Measurements from ENCODE around the gene IDH2. TPM values are rescaled to one million over a fixed set of nuclear protein-coding genes. Genes with fewer than 3 reads are reported as not detected.

The IDH2 gene
- total and polyA plus RNA-seq, 7 experiments from 2014 or later: 32.4 to 230 (median 51.9) TPM

DNA sequence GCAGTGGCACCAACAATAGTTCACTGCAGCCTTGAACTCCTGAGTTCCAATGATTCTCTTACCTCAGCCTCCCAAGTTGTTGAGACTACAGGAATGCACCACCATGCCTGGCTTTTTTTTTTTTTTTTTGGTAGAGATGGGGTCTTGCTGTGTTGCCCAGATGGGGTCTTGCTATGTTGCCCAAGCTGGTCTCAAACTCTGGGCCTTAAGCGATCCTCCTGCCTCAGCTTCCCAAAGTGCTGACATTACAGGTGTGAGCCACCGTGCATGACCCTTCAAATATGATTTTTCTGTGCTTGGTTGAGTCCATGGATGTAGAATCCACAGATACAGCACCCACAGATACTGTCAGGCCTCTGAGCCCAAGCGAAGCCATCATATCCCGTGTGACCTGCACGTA lies 30.2 kb upstream of the IDH2 start:
- Histone ChIP-seq H3K36me3 (ENCODE audit: control insufficient read depth in 2 of 3, insufficient read depth in 3 of 3, low read length in 3 of 3) (no peaks in the 10 kb centered on the region), H3K9me3 (ENCODE audit: control insufficient read depth in 2 of 3, low read length in 3 of 3) (no peaks in the 10 kb centered on the region), H3K27ac (ENCODE audit: low read depth, low read length) (no peak overlapping the region), H3K4me1 (ENCODE audit: control insufficient read depth in 2 of 2, insufficient read depth in 2 of 2, low read length in 2 of 2) (no peaks in the 10 kb centered on the region), H3K27me3 (ENCODE audit: control insufficient read depth in 2 of 2, insufficient read depth in 2 of 2, low read length in 2 of 2) (no peaks in the 10 kb centered on the region), H3K4me3 (ENCODE audit: low read length) (no peak overlapping the region)
- Mint-ChIP-seq H3K4me3 (no peak overlapping the region), H3K27ac (no peak overlapping the region), H3K4me1 (no peaks in the 10 kb centered on the region), H3K27me3 (peaks cover 0 to 22% (median 0%) of the 10 kb centered on the region in 5 donors), H3K36me3 (no peaks in the 10 kb centered on the region), H3K9me3 (peaks cover 0 to 2% (median 0%) of the 10 kb centered on the region in 11 donors)
- DNase-seq (no peak), ATAC-seq (no peak)
- ChIA-PET POLR2A (interaction anchor here (0.6 kb wide), 1 partner anchor 18 kb away, joined by 4 read pairs; no protein-coding TSS in a partner anchor), CTCF (no interaction called here)
- intact Hi-C loops (cut with micrococcal nuclease): no loop called here

DNA sequence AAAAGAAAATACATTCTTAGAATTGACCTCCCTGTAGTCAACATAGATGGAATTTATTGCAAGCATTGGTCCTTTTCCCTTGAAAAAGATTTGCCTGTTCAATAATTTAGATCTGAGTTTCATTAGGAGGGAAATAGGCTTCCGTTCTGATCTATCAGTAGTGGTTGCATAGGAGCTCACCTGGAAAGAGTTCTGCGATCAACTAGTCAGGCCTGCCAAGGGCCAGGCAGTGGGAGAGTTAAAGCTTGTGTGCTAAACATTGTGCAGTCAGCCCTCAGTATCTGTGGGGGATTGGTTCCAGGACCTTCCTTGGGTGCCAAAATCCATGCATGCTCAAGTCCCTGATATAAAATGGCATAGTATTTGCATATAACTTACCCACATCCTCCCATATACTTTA lies 29.6 kb upstream of the IDH2 start:
- intact Hi-C loops (cut with micrococcal nuclease): no loop called here
- no peak overlapping the region for H3K4me3 Mint-ChIP-seq
- no peak overlapping the region for H3K27ac Mint-ChIP-seq
- Histone ChIP-seq H3K4me3 (ENCODE audit: low read length) (no peak overlapping the region), H3K4me1 (ENCODE audit: control insufficient read depth in 2 of 2, insufficient read depth in 2 of 2, low read length in 2 of 2) (no peaks in the 10 kb centered on the region), H3K27ac (ENCODE audit: low read depth, low read length) (no peak overlapping the region), H3K9me3 (ENCODE audit: control insufficient read depth in 2 of 3, low read length in 3 of 3) (no peaks in the 10 kb centered on the region), H3K36me3 (ENCODE audit: control insufficient read depth in 2 of 3, insufficient read depth in 3 of 3, low read length in 3 of 3) (no peaks in the 10 kb centered on the region), H3K27me3 (ENCODE audit: control insufficient read depth in 2 of 2, insufficient read depth in 2 of 2, low read length in 2 of 2) (no peaks in the 10 kb centered on the region)
- H3K9me3 Mint-ChIP-seq: peaks cover 0 to 2% (median 0%) of the 10 kb centered on the region in 11 donors
- peaks cover 0 to 24% (median 3%) of the 10 kb centered on the region in 5 donors for H3K27me3 Mint-ChIP-seq
- ChIA-PET CTCF (no interaction called here), POLR2A (interaction anchor here (0.6 kb wide), 1 partner anchor 18 kb away, joined by 4 read pairs; no protein-coding TSS in a partner anchor)
- ATAC-seq (no peak), DNase-seq (no peak)
- H3K36me3 Mint-ChIP-seq: no peaks in the 10 kb centered on the region
- H3K4me1 Mint-ChIP-seq: no peaks in the 10 kb centered on the region

DNA sequence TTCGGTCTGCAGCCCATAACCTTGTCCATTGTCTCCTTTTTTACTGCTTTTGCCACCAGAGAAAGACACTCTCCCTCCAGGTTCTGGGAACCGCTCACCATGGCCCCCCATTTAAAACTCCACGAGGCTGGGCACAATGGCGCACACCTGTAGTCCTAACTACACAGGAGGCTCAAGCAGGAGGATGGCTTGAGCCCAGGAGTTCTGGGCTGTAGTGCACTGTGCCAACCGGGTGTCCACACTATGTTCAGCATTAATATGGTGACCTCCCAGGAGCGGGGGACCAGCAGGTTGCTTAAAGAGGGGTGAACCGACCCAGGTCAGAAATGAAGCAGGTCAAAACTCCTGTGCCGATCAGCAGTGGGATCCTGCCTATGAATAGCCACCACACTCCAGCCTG lies 28.0 kb upstream of the IDH2 start:
- Mint-ChIP-seq H3K36me3 (no peaks in the 10 kb centered on the region), H3K4me3 (no peak overlapping the region), H3K4me1 (peaks cover 0 to 5% (median 0%) of the 10 kb centered on the region in 7 donors), H3K9me3 (peaks cover 0 to 2% (median 0%) of the 10 kb centered on the region in 11 donors), H3K27ac (no peak overlapping the region), H3K27me3 (peaks cover 0 to 26% (median 8%) of the 10 kb centered on the region in 5 donors)
- H3K4me1 ChIP-seq (ENCODE audit: control insufficient read depth in 2 of 2, insufficient read depth in 2 of 2, low read length in 2 of 2): no peaks in the 10 kb centered on the region
- DNase-seq (no peak), ATAC-seq (no peak)
- ChIA-PET CTCF (no interaction called here), POLR2A (no interaction called here)
- no peaks in the 10 kb centered on the region for H3K27me3 ChIP-seq (ENCODE audit: control insufficient read depth in 2 of 2, insufficient read depth in 2 of 2, low read length in 2 of 2)
- no peak overlapping the region for H3K27ac ChIP-seq (ENCODE audit: low read depth, low read length)
- intact Hi-C loops (cut with micrococcal nuclease): no loop called here
- H3K9me3 ChIP-seq (ENCODE audit: control insufficient read depth in 2 of 3, low read length in 3 of 3): no peaks in the 10 kb centered on the region
- no peaks in the 10 kb centered on the region for H3K36me3 ChIP-seq (ENCODE audit: control insufficient read depth in 2 of 3, insufficient read depth in 3 of 3, low read length in 3 of 3)
- H3K4me3 ChIP-seq (ENCODE audit: low read length): no peak overlapping the region

- POLR2A ChIA-PET: no interaction called here
- H3K27ac ChIP-seq (ENCODE audit: low read depth, low read length): no peak overlapping the region
- peaks cover 0 to 11% (median 8%) of the 10 kb centered on the region in 5 donors for H3K27me3 Mint-ChIP-seq
- H3K9me3 Mint-ChIP-seq: no peaks in the 10 kb centered on the region
- ATAC-seq (no peak), DNase-seq (no peak)
- H3K4me3 Mint-ChIP-seq: no peak overlapping the region
- H3K27me3 ChIP-seq (ENCODE audit: control insufficient read depth in 2 of 2, insufficient read depth in 2 of 2, low read length in 2 of 2): no peaks in the 10 kb centered on the region
- no peaks in the 10 kb centered on the region for H3K4me1 ChIP-seq (ENCODE audit: control insufficient read depth in 2 of 2, insufficient read depth in 2 of 2, low read length in 2 of 2)
- no peak overlapping the region for H3K27ac Mint-ChIP-seq
- intact Hi-C loops (cut with micrococcal nuclease): no loop called here
- H3K36me3 Mint-ChIP-seq: no peaks in the 10 kb centered on the region
- no peaks in the 10 kb centered on the region for H3K36me3 ChIP-seq (ENCODE audit: control insufficient read depth in 2 of 3, insufficient read depth in 3 of 3, low read length in 3 of 3)
- CTCF ChIA-PET: no interaction called here
- no peaks in the 10 kb centered on the region for H3K9me3 ChIP-seq (ENCODE audit: control insufficient read depth in 2 of 3, low read length in 3 of 3)
- H3K4me3 ChIP-seq (ENCODE audit: low read length): no peak overlapping the region
- peaks cover 0 to 6% (median 0%) of the 10 kb centered on the region in 7 donors for H3K4me1 Mint-ChIP-seq
Measured at GRCh38 chr15:90126596-90127435, 24.5 kb upstream of the IDH2 start.

- no peak overlapping the region for H3K4me3 ChIP-seq (ENCODE audit: low read length)
- ChIA-PET CTCF (no interaction called here), POLR2A (interaction anchor here (1.0 kb wide), 1 partner anchor 11 kb away, joined by 3 read pairs; no protein-coding TSS in a partner anchor)
- H3K4me3 Mint-ChIP-seq: no peak overlapping the region
- no peaks in the 10 kb centered on the region for H3K9me3 Mint-ChIP-seq
- no peaks in the 10 kb centered on the region for H3K36me3 Mint-ChIP-seq
- H3K27me3 ChIP-seq (ENCODE audit: control insufficient read depth in 2 of 2, insufficient read depth in 2 of 2, low read length in 2 of 2): no peaks in the 10 kb centered on the region
- ATAC-seq: no peak
- no peak for DNase-seq
- peaks cover 0 to 6% (median 0%) of the 10 kb centered on the region in 7 donors for H3K4me1 Mint-ChIP-seq
- H3K27ac ChIP-seq (ENCODE audit: low read depth, low read length): no peak overlapping the region
- H3K9me3 ChIP-seq (ENCODE audit: control insufficient read depth in 2 of 3, low read length in 3 of 3): no peaks in the 10 kb centered on the region
- no peaks in the 10 kb centered on the region for H3K36me3 ChIP-seq (ENCODE audit: control insufficient read depth in 2 of 3, insufficient read depth in 3 of 3, low read length in 3 of 3)
- peaks cover 0 to 11% (median 8%) of the 10 kb centered on the region in 5 donors for H3K27me3 Mint-ChIP-seq
- no peaks in the 10 kb centered on the region for H3K4me1 ChIP-seq (ENCODE audit: control insufficient read depth in 2 of 2, insufficient read depth in 2 of 2, low read length in 2 of 2)
- intact Hi-C loops (cut with micrococcal nuclease): no loop called here
- H3K27ac Mint-ChIP-seq: no peak overlapping the region
Measured at GRCh38 chr15:90126022-90126421, 23.8 kb upstream of the IDH2 start.

DNA sequence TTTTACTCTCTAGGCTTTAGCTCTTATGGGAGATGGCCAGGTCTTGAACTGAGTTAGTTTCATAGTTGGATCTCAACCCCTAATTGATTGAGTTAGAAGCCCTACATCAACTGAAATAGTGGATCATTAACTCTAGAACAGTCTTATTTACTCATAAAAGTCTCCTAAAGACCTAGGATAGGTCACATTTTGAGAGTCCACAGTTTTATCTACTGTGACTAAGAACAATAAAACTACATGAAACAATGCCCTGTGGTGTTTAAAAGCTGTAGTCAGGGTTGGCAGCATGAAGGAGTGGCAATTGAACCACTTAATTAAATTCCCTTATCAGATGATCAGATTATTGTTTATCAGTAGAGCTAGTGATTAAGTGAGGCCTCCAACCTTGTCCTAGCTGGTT lies 22.2 kb upstream of the IDH2 start:
- H3K4me1 Mint-ChIP-seq: peaks cover 0 to 6% (median 0%) of the 10 kb centered on the region in 7 donors
- POLR2A ChIA-PET: no interaction called here
- DNase-seq (no peak), ATAC-seq (no peak)
- Histone ChIP-seq H3K36me3 (ENCODE audit: control insufficient read depth in 2 of 3, insufficient read depth in 3 of 3, low read length in 3 of 3) (no peaks in the 10 kb centered on the region), H3K27me3 (ENCODE audit: control insufficient read depth in 2 of 2, insufficient read depth in 2 of 2, low read length in 2 of 2) (no peaks in the 10 kb centered on the region), H3K27ac (ENCODE audit: low read depth, low read length) (no peak overlapping the region), H3K4me3 (ENCODE audit: low read length) (no peak overlapping the region), H3K4me1 (ENCODE audit: control insufficient read depth in 2 of 2, insufficient read depth in 2 of 2, low read length in 2 of 2) (no peaks in the 10 kb centered on the region), H3K9me3 (ENCODE audit: control insufficient read depth in 2 of 3, low read length in 3 of 3) (no peaks in the 10 kb centered on the region)
- H3K9me3 Mint-ChIP-seq: no peaks in the 10 kb centered on the region
- H3K36me3 Mint-ChIP-seq: no peaks in the 10 kb centered on the region
- intact Hi-C loops (cut with micrococcal nuclease): no loop called here
- H3K27me3 Mint-ChIP-seq: peaks cover 0 to 18% (median 8%) of the 10 kb centered on the region in 5 donors
- H3K4me3 Mint-ChIP-seq: no peak overlapping the region
- CTCF ChIA-PET: no interaction called here
- no peak overlapping the region for H3K27ac Mint-ChIP-seq

GRCh38 chr15:90121086-90121485 lies 18.8 kb upstream of the IDH2 start:
- CTCF ChIA-PET: no interaction called here

More at GRCh38 chr15:90121086-90121485, 18.8 kb upstream of the IDH2 start:
- Histone ChIP-seq H3K27me3 (ENCODE audit: control insufficient read depth in 2 of 2, insufficient read depth in 2 of 2, low read length in 2 of 2) (no peaks in the 10 kb centered on the region), H3K4me3 (ENCODE audit: low read length) (no peak overlapping the region), H3K9me3 (ENCODE audit: control insufficient read depth in 2 of 3, low read length in 3 of 3) (no peaks in the 10 kb centered on the region), H3K27ac (ENCODE audit: low read depth, low read length) (no peak overlapping the region), H3K36me3 (ENCODE audit: control insufficient read depth in 2 of 3, insufficient read depth in 3 of 3, low read length in 3 of 3) (no peaks in the 10 kb centered on the region), H3K4me1 (ENCODE audit: control insufficient read depth in 2 of 2, insufficient read depth in 2 of 2, low read length in 2 of 2) (no peaks in the 10 kb centered on the region)
- peaks cover 0 to 5% (median 0%) of the 10 kb centered on the region in 5 donors for H3K36me3 Mint-ChIP-seq
- H3K9me3 Mint-ChIP-seq: peaks cover 0 to 4% (median 0%) of the 10 kb centered on the region in 11 donors
- no peak overlapping the region for H3K4me3 Mint-ChIP-seq
- H3K27ac Mint-ChIP-seq: no peak overlapping the region
- intact Hi-C loops (cut with micrococcal nuclease): no loop called here
- peaks cover 0 to 20% (median 6%) of the 10 kb centered on the region in 5 donors for H3K27me3 Mint-ChIP-seq
- ATAC-seq (no peak), DNase-seq (no peak)
- peaks cover 0 to 6% (median 0%) of the 10 kb centered on the region in 7 donors for H3K4me1 Mint-ChIP-seq
- POLR2A ChIA-PET: no interaction called here
